Measurements from ENCODE around the gene HBM.

GRCh38 chr16:165539-166374 lies at the start of gene HBM:
- no peak for TF ChIP-seq EP300 (IDR thresholded peaks at IDR 0.05)
- TF ChIP-seq, protein P1, sequence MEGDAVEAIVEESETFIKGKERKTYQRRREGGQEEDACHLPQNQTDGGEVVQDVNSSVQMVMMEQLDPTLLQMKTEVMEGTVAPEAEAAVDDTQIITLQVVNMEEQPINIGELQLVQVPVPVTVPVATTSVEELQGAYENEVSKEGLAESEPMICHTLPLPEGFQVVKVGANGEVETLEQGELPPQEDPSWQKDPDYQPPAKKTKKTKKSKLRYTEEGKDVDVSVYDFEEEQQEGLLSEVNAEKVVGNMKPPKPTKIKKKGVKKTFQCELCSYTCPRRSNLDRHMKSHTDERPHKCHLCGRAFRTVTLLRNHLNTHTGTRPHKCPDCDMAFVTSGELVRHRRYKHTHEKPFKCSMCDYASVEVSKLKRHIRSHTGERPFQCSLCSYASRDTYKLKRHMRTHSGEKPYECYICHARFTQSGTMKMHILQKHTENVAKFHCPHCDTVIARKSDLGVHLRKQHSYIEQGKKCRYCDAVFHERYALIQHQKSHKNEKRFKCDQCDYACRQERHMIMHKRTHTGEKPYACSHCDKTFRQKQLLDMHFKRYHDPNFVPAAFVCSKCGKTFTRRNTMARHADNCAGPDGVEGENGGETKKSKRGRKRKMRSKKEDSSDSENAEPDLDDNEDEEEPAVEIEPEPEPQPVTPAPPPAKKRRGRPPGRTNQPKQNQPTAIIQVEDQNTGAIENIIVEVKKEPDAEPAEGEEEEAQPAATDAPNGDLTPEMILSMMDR (IDR thresholded peaks at IDR 0.05): no peak

Data from esophagus muscularis mucosa (tissue), 3 donors.